Breast epithelium (tissue), 4 donors: ENCODE measurements around the gene PRRG1. TPM values are rescaled to one million over a fixed set of nuclear protein-coding genes. Genes with fewer than 3 reads are reported as not detected.
A peak's percentile ranks its signal among the peaks of the same experiment; 100 is the strongest.
"Not testable (repeated sequence)": the region's sequence is repeated elsewhere in the genome, so short reads cannot be mapped to it uniquely, and the experiment has no call there.

ENCODE experiments used
- DNase-seq, 2 donors: peaks; one replicate each; pipeline ENCODE4 v3.0.0-alpha.2; 2019; ENCODE audit warnings: low spot score in 2 of 2
- H3K27ac ChIP-seq, 2 donors: fragments of 200-600 bp; sonication (generic) in 1 of 2; one replicate each; pipeline ENCODE4 v1.5.1; 2016 to 2019; ENCODE audit warnings: mild to moderate bottlenecking in 1 of 2
- H3K27me3 ChIP-seq, 2 donors: fragments of 200-600 bp; sonication (generic) in 1 of 2; one replicate each; pipeline versions ENCODE4 v1.5.1 to v1.6.0; 2017 to 2019; ENCODE audit warnings: control low read depth in 1 of 2, mild to moderate bottlenecking in 1 of 2
- H3K36me3 ChIP-seq: fragments of 200-600 bp; one replicate; pipeline ENCODE4 v1.5.1; 2019
- H3K4me1 ChIP-seq, 2 donors: fragments of 200-600 bp; sonication (generic); one replicate each; pipeline ENCODE4 v1.5.1; 2016 to 2019; ENCODE audit warnings: control low read depth in 1 of 2
- H3K4me3 ChIP-seq, 3 donors: fragments of 200-600 bp; sonication (generic); 1 replicate in 2 of 3; 2 replicates in 1 of 3; pipeline ENCODE4 v1.5.1; 2016 to 2019; ENCODE audit warnings: mild to moderate bottlenecking in 3 of 3, moderate library complexity in 2 of 3
- H3K9me3 ChIP-seq, 2 donors: fragments of 200-600 bp; sonication (generic) in 1 of 2; one replicate each; pipeline ENCODE4 v1.5.1; 2016 to 2019; ENCODE audit warnings: control low read depth in 1 of 2
- CTCF ChIP-seq, 3 donors: fragments of 450-650 bp; IDR thresholded peaks; one replicate each; pipeline ENCODE4 v1.5.1; 2016 to 2017; ENCODE audit warnings: antibody characterized with exemption in 3 of 3, mild to moderate bottlenecking in 3 of 3, moderate library complexity in 3 of 3
- POLR2A ChIP-seq: fragments of 450-650 bp; IDR thresholded peaks from one replicate; pipeline ENCODE4 v1.6.1; 2016; ENCODE audit warnings: antibody characterized with exemption, mild to moderate bottlenecking, moderate library complexity
- POLR2AphosphoS5 ChIP-seq, 3 donors: sonication (generic); formaldehyde crosslinking; IDR thresholded peaks; one replicate each; pipeline ENCODE4 v1.6.1; 2017; ENCODE audit warnings: antibody characterized with exemption in 3 of 3
- intact Hi-C: fragments of 100-400 bp; cut with DNase I; formaldehyde crosslinking; loops from one replicate; pipeline ENCODE4 v1.15.1; 2023; ENCODE audit warnings: low total_unique reads
- total RNA-seq, 3 donors: library from RNA; depleted of rRNA; stranded (reverse); fragments of >200 nt; gene quantifications; one replicate each; pipeline ENCODE4 v1.1.0, GENCODE V29; 2016

PRRG1 gene
- 10 to 100 TPM; 12.3 to 15.2 (median 14.7) TPM for total RNA-seq

GRCh38 chrX:37349221-37350033, at the start of gene PRRG1:
Gene PRRG1 (plus strand): TSS chrX:37349364. CDS start chrX:37406250, 56,886 bp downstream.
- Histone ChIP-seq H3K27me3 (peaks cover 0 to 17% of the 10 kb centered on the region in 2 donors), H3K9me3 (no peaks in the 10 kb centered on the region), H3K36me3 (no peaks in the 10 kb centered on the region), H3K4me1 (no peaks in the 10 kb centered on the region), H3K4me3 (peak within 1 kb of the TSS; percentile 59 to 66 (median 65)), H3K27ac (peak within 1 kb of the TSS; percentile 60 to 89)
- peak; percentile 38 to 62 for DNase-seq
- intact Hi-C loops: no loop called here
- peak; percentile 22 to 50 (median 41) for TF ChIP-seq POLR2AphosphoS5 (IDR thresholded peaks at IDR 0.05)
- TF ChIP-seq POLR2A: no peak
- TF ChIP-seq CTCF (IDR thresholded peaks at IDR 0.05): no peak

- Histone ChIP-seq H3K27me3 (no peaks in the 10 kb centered on the region), H3K4me1 (no peaks in the 10 kb centered on the region), H3K27ac (no peak overlapping the region), H3K36me3 (no peaks in the 10 kb centered on the region), H3K4me3 (no peak overlapping the region), H3K9me3 (peaks cover 0 to 9% of the 10 kb centered on the region in 2 donors)
- intact Hi-C loops: no loop called here
- no peak for DNase-seq
- no peak for TF ChIP-seq POLR2A
- TF ChIP-seq POLR2AphosphoS5 (IDR thresholded peaks at IDR 0.05): no peak
- TF ChIP-seq CTCF (IDR thresholded peaks at IDR 0.05): no peak
These were observed 46.6 kb upstream of the PRRG1 start for GRCh38 chrX:37302569-37302968.

- H3K36me3 ChIP-seq, H3K4me3 ChIP-seq, DNase-seq, H3K27me3 ChIP-seq, H3K4me1 ChIP-seq, H3K9me3 ChIP-seq, intact Hi-C loops, H3K27ac ChIP-seq: not testable (repeated sequence)
These were observed 43.9 kb upstream of the PRRG1 start for GRCh38 chrX:37305238-37305637.

GRCh38 chrX:37314531-37314930, 34.6 kb upstream of the PRRG1 start:
- H3K27ac ChIP-seq: no peak overlapping the region
- no peak for TF ChIP-seq CTCF (IDR thresholded peaks at IDR 0.05)
- no peak for TF ChIP-seq POLR2A
- no peak for TF ChIP-seq POLR2AphosphoS5 (IDR thresholded peaks at IDR 0.05)
- peaks cover 0 to 20% of the 10 kb centered on the region in 2 donors for H3K27me3 ChIP-seq
- H3K4me3 ChIP-seq: no peak overlapping the region
- no peak for DNase-seq
- no peaks in the 10 kb centered on the region for H3K9me3 ChIP-seq
- no peaks in the 10 kb centered on the region for H3K36me3 ChIP-seq
- intact Hi-C loops: no loop called here
- H3K4me1 ChIP-seq: no peaks in the 10 kb centered on the region

GRCh38 chrX:37315511-37316248, 33.5 kb upstream of the PRRG1 start:
- DNase-seq: no peak
- intact Hi-C loops: no loop called here
- TF ChIP-seq CTCF (IDR thresholded peaks at IDR 0.05) (no peak), POLR2AphosphoS5 (IDR thresholded peaks at IDR 0.05) (no peak), POLR2A (no peak)
- Histone ChIP-seq H3K27ac (no peak overlapping the region), H3K36me3 (no peaks in the 10 kb centered on the region), H3K9me3 (no peaks in the 10 kb centered on the region), H3K4me3 (no peak overlapping the region), H3K27me3 (peaks cover 0 to 31% of the 10 kb centered on the region in 2 donors), H3K4me1 (no peaks in the 10 kb centered on the region)
